ENCODE measurements around the gene CDH2.

DNA sequence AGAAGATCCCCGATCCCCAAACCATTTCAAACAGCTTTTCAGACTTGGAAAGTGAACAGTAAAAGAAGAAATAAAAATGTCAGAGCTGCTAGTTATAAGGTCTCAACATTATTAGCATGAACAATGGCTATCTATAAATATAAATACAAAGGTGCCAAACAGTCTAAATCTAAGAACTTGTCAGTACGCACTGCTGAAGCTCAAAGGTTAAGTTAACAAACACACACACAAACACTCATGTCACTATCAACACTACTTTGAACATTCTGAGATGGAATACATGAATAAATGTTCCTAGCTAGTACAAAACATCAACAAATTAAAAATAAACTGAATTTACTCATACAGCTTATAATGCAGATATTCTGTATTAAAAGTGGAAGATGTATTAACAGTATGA lies 108.7 kb downstream of the CDH2 start:
- TF ChIP-seq CTCF (IDR thresholded peaks at IDR 0.05) = no peak
- TF ChIP-seq POLR2A (IDR thresholded peaks at IDR 0.05) = no peak
- TF ChIP-seq POLR2AphosphoS5 (IDR thresholded peaks at IDR 0.05) = no peak
